Stimulated activated CD8-positive, alpha-beta memory T cell treated with anti-CD3 and anti-CD28 coated beads, Interleukin-7, amount 100 ng/mL, for 4 hours (primary cell): ENCODE data around the gene TXN2.
"Not testable (repeated sequence)": the region's sequence is repeated elsewhere in the genome, so short reads cannot be mapped to it uniquely, and the experiment has no call there.

Experiments used
- DNase-seq, 2 donors: peaks; one replicate each; pipeline ENCODE4 v3.0.0-alpha.2; 2020; ENCODE audit warnings: low read depth in 2 of 2

The TXN2 gene

DNA sequence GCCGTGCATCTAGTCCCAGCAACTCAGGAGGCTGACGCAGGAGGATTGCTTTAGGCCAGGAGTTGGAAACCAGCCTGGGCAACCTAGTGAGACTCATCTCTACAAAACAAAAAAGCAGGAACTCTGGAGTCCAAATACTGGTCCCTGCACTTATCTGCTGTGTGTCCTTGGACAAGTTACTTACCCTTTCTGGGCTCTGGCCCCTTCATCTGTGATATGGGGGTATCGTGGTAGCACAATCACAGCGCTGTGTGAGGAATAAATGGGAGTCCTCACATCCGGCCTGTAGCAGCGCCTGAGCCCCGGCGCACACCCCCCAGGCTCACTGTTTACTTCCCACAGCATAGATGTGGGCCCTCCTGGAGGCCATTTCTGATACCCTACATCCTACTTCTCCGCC, 49.5 kb downstream of the TXN2 start:
- no peak for DNase-seq

DNA sequence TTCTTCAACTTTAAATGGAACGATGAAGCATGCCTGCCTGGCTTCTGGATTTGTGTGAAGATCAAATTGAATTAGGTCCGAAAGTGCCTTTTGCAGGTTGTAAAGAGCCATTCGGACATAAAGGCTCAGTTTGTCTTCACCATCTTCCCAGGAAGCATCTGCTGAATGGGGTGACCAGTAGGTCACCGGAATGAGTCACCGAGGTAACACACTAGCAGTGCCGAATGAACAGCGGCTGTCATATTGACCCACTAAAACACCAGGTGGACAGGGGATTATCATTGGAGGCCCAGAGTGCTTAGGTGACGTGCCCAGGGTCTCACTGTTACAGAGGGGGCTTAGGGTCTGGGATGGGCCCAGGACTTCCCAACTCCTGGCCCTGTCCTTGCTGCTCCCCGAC, 50.6 kb downstream of the TXN2 start:
- DNase-seq, result no peak

DNA sequence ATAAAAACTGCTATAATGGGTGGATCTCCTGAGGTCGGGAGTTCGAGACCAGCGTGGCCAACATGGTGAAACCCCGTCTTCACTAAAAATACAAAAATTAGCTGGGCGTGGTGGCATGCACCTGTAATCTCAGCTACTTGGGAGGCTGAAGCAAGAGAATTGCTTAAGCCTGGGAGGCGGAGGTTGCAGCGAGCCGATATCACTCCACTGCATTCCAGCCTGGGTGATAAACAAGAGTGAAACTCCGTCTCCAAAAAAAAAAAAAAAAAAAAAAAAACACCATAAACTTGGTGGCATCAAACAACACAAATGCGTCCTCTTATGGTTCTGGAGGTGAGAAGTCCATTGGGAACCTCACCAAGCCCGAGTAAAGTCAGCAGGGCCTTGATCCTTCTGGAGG, 53.5 kb downstream of the TXN2 start:
- not testable (repeated sequence) for DNase-seq

DNA sequence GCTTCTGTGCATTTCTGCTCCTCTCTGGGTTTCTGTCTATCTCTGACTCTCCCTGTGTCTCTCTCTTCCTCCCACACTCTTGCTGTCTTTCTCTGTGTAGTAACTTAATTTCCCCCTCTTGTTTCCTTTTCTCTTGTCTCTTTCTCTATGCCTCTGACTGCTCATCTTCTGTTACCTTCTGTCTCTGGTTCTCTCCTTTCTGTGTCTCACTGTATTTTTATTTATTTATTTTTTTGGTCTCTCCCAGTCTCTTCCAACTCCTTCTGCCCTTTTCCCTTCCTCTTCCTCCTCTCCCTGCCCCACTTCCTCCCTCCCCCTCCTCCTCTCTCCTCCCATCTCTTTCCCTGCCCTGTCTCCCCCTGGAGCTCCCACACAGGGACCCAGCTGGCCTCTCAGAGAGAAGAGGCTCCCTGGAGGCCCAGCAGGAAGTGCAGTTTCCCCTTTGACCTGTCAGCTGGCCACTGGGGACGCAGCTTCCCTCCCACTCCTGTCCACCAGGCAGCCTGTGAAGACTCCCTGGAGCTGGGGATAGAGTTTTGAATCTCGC, 55.4 kb downstream of the TXN2 start:
- DNase-seq, result no peak

DNA sequence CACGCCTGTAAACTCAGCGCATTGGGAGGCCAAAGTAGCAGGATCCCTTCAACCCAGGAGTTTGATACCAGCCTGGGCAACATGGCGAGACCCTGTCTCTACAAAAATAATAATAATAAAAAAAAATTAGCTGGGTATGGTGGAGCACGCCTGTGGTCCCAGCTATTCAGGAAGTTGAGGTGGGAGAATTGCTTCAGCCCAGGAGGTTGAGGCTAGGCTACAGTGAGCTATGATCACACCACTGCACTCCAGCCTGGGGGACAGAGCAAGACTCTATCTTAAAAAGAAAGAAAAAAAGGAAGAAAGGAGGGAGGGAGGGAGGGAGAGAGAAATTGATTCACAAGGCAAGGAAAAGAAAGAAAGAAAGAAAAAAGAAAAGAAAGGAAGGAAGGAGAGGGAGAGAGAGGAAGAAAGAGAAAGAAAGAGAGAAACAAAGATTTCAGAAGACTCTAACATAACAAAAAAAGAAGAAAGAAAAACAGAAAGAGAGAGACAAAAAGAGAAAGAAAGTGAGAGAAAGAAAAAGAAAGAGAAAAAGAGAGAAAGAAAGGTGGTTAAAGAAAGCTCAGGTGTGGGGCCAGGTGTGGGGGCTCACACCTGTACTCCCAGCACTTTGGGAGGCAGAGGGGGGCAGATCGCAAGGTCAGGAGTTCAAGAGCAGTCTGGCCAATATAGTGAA, 56.4 kb downstream of the TXN2 start:
- DNase-seq, result no peak

DNA sequence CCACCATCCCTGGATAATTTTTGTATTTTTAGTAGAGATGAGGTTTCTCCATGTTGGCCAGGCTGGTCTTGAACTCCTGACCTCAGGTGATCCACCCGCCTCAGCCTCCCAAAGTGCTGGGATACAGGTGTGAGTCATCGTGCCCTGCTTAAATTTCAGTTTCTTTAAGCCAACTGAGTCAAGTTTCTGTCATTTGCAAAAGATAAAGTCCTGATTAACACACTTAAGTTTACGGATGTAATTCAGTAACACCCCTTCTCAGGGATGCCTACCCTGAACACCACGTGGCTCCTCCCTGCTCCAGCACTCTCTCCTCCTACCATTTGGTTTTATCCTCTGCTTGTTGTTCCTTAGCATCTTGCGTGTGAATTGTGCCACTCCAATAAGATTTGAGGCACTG, 57.0 kb downstream of the TXN2 start:
- not testable (repeated sequence) for DNase-seq

DNA sequence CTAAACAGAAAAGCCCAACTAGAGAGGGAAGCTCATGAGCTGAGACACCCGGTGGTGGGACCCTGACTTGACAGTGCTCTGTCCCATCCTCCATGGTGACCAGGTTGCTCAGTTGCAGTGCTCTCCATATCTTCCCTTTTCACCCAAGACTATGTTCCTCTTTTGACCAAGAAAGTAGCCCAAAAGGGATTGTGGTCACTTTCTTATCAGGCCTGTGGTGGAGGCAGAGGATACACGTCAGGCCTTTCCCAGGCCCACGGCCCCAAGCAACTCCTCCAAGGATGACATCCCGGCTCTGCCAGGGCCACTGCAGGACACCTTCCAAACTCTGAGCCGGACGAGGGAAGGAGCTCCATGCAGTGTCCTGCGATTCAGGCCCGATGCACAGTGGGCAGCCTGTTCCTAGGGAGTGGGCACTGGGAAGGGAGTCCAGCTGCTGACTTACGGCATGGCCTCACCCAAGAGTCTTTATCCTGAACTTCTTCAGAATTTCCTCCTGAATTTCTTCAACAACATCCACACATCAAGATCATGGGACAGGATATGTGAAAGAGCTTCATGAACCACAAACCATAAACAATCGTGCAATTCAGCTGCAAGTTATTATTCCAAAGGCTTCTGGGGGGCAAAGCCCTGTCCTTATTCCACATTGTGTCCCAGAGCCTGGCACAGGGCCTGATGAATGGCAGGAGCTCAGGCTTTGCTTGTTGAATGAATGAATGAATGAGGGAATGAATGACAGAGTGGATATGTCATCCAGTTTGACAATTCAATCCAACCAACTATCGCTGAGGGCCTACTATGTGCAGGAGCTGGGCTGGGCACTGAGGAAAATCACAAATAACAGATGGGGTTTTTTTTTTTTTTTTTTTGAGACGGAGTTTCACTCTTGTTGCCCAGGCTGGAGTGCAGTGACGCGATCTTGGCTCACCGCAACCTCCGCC, 57.7 kb downstream of the TXN2 start:
- DNase-seq, result no peak

DNA sequence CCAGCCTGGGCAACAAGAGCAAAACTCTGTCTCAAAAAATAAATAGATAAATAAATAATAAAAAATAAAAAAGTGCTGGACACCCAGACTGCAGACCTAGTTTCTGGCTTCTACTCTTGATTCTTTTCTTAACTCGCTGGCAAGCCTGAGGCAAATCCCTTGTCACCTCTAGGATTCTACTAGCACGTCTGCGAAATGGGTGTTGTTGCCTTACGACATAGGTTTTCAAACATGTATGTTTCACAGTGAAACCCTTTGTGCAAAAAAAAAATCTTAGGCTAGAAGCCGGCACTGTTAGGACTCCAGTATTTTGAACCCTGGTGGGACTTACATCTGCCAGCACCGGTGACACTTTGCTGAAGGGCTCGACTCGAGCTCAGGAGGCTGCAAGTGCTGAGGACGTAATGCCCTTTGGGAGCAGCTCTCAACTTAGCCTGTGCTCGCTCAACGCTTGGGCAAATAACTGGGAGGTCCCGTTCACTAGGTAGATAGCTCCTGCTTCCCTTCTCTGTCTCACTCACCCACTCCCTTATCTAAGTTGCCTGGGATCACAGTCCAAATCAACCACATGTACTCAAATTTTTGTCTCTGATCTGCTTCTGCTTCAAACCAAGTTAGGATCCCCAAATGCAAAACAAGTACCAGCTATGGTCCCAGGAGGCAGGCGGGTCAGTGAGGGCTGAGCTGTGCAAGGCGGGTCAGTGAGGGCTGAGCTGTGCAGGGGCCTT, 59.0 kb downstream of the TXN2 start:
- DNase-seq, result no peak

DNA sequence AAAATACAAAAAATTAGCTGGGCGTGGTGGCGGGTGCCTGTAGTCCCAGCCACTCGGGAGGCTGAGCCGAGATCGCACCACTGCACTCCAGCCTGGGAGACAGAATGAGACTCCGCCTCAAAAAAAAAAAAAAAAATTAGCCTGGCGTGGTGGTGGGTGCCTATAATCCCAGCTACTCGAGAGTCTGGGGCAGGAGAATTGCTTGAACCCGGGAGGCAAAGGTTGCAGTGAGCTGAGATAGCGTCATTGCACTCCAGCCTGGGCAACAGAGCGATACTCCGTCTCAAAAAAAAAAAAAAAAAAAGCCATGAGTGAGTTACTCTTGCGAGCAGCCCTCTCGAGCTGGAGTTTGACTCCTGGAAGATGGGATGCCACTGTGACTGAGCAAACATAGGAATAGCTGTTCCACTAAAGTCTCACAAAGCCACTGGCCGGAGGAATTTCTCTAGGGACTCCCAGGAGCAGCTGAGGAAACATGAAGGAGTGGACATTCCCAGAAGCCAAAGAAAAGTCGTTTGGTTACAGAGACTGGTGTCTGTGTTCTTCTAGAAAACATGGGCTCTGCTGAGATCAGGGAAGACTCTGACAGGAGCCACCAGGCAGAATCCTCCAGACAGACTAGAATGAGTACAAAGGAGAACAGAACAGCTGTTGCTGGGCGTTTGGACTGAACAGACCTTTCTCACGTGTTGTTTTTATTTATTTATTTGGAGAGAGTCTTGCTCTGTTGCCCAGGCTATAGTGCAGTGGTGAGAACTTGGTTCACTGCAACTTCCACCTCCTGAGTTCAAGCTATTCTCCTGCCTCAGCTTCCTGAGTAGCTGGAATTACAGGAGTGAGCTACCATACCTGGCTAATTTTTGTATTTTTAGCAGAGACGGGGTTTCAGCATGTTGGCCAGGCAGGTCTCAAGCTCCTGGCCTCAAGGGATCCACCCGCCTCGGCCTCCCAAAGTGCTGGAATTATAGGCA, 61.2 kb downstream of the TXN2 start:
- no peak for DNase-seq

DNA sequence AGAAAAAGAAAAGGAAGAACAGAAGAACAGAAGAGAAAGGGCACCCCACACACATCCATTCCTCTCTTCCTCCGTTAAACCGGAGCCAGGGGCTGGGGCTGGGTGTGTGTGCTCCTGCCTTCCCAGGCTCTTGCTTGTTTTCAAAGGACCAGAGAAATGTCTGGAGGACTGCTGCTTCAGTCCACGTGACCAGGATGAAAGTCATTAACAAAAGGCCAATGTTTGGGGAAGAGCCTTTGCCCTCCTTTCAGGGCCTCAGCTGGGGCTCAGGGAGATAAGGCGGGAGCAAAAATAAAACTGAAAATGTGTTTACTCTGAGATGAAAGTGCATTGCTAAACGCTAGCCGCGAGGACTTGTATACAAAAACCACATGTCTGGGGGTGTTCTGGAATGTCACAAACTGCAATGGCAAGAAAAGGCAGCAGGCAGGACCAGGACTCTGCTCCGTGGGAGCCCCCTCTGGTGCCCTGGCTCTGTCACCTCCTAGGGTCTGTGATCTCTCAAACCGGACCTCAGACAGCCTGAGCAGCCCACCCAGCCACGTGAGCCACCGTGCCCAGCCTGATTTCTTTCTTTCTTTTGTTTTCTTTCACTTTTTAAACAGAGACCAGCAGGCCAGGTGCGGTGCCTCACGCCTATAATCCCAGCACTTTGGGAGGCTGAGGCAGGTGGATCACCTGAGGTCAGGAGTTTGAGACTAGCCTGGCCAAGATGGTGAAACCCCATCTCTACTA, 62.1 kb downstream of the TXN2 start:
- DNase-seq, result no peak

DNA sequence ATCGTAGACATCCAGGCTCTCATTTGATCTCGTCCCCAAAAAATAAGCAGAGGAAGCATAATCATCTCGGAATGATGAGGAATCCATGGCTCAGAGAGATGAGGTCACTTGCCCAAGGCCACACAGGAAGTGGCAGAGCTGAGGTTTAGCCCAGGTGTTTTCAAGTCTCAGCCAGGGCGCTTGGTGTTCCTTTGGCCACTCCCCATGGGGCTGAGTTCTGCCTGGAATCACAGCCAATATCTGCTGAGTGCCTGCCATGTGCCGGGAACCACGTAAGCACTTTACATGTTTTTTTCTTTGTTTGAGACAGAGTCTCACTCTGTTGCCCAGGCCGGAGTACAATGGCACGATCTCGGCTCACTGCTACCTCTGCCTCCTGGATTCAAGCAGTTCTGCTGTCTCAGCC, 64.2 kb downstream of the TXN2 start:
- DNase-seq, result no peak
